Measurements from ENCODE around the gene RAMACL.
"Not testable (repeated sequence)": the region's sequence is repeated elsewhere in the genome, so short reads cannot be mapped to it uniquely, and the experiment has no call there.

The RAMACL gene

DNA sequence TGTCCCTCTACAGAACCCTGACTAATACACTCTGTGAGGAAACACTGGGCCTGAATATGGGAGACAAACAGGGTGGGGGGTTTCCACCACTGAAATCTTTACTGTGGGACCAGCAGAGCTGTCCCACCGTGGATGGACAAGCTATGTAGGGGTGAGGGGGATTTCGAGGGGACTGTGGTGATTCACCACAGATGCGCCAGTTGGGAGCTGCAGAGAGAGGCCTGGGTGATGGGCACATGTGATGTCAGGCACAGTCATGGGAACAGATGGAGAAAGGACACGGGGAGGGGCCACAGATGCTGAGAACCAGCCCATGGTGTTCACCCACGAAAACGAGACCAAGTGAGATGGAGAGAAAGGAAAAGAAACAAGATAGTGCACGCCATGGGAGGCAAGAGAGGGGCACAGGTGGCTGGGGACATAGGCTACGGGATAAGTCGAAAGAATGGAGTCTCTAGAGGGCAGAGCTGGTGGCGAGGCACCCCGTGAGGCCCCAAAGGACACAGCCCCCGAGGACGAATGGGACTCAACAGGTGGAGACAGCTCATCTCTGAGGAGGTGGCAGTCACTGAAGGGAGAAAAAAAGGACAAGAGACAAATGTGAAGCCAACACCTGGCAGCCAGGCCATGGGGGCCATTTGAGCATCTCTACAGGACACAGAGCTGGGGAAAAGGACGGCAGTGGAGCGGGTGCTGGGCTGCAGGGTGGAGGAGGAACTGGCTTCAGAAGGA, 10.5 kb upstream of the RAMACL start:
- no peak for DNase-seq (ENCODE audit: low read depth in 3 of 3)

DNA sequence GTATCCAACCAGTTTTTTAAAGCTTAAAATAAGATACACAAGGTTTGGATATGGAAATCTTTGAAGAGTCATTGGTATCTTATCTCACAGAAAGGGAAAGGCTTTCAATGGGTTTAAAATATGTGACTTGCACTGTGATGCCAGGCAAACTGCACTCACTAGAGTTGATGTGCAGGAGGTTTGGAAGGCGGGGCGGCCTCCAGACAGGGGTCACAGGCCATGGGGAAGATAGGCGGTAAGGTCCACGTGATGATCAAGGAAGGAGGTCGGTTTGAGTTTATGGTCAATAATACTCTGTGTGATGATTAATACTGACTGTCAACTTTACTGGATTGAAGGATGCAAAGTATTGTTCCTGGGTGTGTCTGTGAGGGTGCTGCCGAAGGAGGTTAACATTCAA, 9.5 kb upstream of the RAMACL start:
- no peak for DNase-seq (ENCODE audit: low read depth in 3 of 3)

DNA sequence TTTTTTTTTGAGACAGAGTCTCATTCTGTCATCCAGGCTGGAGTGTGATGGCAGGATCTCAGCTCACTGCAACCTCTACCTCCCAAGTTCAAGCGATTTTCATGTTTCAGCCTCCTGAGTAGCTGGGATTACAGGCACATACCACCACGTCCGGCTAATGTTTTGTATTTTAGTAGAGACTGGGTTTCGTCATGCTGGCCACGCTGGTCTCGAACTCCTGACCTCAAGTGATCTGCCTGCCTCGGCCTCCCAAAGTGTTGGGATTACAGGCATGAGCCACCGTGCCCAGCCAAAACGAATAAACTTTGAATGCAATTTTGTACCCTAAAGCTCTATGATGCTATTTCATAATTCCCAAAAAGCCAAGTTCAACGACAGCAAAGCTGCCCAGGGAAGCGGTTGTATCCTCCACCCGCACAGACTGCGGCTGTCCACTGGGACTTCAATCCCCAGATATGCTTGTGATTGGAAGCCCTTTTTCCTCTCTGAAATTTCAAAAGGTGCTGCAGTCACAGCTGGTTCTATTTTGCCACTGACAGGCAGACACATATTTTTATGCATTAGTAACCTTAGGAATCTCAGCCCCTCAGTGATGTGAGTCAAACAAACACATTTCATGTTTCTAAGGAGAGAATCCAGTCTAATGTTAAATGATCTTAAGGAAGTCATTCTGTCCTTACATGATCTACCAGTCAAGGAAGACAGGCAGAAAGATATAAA, 8.7 kb upstream of the RAMACL start:
- DNase-seq (ENCODE audit: low read depth in 3 of 3), result no peak

DNA sequence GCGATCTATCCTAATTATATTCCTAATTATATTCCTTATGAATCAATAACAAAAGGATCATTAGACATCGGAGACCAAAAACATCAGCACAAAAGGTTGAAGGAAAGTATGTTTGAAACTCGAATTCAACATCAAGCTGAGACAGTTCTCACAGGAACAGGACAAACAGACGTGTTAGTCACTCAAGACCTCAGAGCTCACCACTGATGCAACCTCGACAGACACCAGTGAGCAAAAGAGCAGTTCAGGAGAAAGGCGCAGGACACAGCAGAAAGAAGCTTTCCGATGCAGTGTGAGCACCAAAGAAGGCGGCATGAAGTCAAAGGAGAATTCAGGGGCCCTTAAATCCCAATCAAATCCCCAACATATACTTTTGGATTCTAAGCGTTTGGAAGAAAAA, 6.3 kb upstream of the RAMACL start:
- DNase-seq (ENCODE audit: low read depth in 3 of 3), result no peak

DNA sequence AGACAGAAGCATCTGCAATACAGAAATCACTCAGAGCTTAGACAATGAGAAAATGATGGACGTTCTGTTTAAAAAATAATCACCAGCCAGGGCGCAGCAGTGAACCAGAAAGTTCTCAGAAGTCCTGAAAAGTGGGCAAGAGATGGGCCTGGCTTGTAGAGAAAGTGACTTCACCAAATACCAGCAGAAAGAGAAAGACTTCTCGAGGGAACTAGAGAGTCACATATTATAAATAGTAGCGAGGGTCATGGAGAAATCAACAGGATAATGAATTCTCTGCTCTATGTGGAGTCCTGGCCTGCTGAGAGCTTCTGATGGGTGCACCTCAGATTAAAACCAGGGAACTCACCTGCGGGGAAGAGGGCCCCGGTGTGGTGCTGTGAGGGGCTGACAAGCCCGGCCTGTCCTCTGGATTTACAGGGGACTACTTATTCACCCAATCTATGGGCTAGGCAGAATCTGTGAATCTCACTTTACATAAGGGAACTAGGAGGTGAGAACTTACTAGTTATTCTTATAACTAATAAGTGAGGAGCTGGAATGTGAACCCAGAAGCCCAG, 5.6 kb upstream of the RAMACL start:
- no peak for DNase-seq (ENCODE audit: low read depth in 3 of 3)

DNA sequence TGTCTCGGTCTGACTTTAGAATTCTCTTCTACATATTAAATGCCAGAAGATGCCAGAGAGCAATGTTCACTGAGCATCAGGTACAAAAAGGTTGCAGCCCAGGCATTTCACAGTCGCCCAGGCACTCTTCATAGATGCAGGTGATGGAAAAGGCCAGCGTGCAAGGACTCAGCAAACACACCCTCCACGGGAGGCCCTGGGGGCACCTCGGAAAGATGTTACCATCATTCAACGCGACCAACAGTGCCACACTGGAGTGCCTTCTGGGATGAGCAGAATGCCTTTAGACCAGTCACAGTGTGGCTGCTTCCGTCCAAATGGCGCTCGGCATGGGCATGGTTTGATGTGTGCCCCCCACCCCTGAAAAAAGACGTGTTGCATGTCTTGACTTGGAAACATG, 4.5 kb upstream of the RAMACL start:
- no peak for DNase-seq (ENCODE audit: low read depth in 3 of 3)

DNA sequence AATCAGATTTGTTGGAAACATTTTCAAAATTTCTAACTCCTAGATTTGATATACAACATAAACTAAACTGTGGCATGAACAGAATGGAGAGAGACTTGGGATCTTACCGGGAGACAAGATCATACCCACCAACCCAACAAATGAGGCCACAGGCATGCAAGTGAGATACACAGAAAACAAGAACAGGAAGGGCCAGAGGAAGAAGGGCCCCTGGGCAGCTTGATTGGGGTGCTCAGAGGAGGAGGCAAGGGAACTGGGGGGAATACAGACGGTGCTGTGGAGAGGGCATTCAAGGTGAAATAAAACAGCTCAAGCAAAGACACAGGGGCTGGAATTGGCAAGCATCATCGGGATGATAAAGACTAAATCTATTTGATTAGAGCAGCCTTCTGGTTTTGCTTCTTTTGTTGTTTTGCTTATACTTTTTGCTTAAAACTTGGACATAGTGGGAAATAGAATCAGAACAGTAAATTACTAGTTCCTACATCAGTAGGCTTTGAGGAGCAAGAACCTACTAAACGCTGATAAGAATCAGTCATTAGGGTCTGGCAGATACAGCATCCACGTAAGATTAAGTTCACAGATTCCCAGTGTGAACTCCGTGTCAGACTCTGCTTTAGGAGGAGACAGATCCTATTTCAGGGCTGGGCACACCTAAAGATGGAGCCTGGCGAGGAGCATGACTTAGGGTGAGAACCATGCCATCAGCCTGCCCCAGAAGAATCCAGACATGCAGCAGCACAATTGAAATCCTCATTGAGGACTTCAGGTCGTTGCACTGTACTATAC, 3.5 kb upstream of the RAMACL start:
- no peak for DNase-seq (ENCODE audit: low read depth in 3 of 3)

DNA sequence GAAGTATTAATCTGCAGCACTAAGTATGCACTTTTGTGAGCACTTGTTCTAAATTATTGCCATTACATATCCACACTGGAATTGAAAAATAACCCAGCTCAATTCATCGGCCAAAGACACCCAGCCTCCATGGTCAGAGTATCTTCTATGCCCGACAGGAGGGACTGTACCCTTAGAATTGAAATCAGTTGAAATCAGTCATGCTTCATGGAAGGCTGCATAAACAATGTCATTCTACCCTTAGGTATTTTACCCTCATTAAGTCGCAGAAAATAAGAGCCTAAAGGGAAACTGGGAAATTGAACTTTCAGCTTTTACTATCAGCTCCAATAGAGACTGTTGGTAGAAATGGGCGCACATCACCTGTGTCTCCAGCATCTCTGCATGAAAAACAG, 2.9 kb upstream of the RAMACL start:
- no peak for DNase-seq (ENCODE audit: low read depth in 3 of 3)

DNA sequence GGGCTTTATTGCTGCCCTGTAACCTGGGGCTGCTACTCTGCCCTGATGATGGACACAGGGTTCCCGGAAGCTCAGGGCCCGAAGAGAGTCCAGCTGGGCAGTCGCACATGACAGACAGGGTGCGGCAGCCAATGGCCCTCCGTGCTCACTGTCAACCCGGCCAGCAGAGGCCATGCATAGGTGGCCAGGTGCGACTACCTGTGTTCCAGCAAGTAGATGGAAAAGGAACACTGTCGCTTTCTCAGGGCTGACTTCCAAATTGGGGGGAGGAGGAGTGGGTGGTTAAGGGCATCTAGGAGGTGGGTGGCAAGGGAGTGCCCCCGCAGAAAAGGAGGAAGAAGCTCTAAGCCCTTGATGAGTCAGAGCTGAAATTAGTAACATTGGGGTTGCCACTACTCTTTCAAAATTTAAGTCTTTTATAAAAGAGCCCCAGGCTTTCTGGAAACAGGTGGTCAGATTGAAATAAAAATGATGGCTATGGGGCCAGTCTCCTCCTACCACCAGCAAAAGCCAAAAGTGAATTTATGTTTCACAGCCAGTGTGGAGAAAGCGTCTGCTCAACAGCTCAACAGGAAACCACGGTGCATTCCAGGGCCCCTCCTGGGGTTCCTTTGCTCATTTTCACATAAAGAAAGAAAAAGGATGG, 2.3 kb upstream of the RAMACL start:
- DNase-seq (ENCODE audit: low read depth in 3 of 3), result no peak

DNA sequence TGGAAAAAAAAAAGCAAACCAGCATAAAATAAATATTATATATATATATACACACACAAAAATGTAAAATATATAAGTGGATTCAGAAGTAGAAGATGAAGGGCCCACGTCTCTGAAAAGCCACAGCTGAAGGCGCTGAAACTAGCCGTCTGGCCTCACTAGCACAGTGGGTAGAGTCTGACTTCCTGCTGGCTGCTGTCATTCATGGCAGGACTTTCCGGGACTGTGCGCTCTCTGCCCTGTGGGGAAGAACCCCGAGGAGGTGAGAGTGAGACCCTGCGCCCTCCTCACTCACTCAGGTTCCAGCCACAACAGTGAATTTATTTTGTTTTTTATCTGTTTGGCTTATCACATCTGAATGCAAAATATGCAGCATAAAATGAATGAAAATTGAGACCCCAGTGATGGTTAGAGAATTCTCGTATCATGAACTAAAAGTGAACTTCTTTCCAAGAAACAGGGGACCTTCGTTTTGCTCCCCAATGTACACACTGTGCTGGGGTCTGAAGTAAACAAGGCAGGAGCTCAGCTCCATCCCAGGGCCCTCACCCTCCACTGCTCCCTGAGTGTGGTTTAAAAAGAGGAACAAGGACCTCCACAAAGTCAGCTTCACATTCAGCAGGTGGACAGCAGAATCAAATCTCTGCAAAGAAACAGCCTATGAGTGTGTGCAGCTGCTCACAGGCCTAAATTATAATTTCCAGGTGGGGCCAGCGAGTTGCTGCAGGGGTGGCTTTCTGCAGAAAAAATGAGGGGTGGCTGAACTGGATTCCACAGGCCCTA, 1.3 kb upstream of the RAMACL start:
- DNase-seq (ENCODE audit: low read depth in 3 of 3), result no peak

DNA sequence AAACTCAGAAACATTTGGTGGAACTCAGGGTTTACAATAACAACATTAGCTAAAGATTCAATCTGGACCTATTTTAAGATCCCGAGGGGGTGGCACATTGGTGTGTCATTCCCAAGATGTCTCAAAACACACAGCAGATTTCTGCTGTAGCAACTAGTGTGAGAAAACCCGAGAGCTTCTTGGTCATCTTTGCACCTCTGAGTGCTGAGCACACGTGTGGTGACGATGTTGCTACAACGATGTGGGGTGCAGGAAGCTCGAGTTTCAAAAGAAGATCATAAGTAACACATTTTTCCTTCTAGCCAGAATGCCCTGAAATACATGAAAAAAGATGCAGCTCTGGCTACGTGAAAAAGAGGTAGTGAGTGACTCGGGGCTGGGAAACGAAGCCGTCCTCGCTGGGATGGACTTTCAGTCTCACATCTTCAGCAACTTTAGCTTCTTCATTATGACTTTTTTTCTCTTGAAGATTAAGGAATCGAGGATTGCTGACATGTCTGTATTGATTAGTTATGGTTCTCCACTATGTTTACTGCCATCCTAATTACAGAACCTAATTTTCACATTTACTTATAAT, 1.5 kb downstream of the RAMACL start:
- DNase-seq (ENCODE audit: low read depth in 3 of 3), result no peak

DNA sequence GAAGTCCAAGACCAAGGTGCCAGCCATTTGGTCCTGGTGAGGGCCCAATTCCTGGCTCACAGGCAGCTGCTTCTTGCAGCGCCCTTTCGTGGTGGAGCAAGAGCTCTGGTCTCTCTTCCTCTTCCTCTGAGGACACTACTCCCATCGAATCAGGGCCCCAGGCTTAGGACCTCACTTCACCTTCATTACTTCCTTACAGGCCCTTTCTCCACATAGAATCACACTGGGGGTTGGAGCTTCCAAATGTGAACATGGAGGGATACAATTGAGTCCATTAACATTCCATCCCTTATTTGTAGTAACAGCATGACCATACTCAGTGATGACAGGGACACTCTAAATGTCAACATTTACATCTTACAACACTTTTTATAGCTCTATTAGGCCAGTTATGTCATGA, 2.3 kb downstream of the RAMACL start:
- DNase-seq (ENCODE audit: low read depth in 3 of 3), result no peak

DNA sequence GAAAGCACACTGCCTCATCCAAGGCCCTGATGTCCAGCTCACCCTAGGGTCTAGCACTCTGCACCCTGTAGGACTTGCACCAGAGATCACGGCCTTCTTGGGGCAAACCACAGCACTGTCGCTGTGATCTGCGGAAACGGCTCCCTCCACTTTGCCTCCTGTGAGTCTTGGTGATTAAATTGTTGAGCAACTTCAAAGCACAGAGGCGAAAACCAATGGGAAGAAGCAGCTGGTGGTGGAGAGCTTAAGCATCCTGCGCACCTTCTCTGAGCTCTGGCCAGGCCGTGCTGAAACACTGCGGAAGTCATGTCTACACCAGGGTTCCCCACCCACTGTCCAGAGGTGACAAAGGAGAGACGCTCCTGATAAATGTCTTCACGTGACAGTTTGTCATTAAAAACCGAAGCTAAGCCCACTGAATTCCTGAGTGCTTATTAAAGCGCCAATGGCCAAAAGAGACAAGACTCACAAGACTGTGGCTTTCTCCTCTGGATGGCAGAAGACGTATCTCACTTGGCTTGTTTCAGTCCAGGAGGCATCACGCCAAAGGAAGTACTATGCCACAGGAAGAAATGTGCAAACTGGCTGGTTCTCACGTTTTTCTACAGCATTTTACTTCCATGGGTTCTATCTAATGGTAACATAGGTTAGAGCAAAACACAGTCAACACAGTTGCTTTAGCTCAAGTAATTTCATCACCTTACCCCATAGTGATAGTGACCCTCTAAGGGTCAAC, 3.1 kb downstream of the RAMACL start:
- DNase-seq (ENCODE audit: low read depth in 3 of 3), result no peak

DNA sequence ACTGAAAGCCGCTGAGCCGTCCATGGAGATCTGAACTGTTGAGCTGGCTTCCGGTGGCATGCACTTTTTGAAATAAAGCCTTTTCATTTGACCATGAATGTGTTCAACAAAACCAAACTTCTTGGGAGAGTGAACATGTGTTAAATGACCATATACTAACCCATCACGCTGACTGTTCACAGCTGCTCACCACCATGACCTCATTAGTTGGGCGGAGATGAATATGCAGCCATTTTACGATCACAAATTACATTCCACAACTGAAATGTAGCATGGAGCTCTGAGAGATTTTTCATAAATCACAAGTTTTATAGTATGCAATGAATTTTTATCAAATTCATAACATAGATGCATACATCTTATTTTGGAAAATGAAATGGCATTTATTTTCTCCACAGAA, 4.2 kb downstream of the RAMACL start:
- DNase-seq (ENCODE audit: low read depth in 3 of 3), result no peak

DNA sequence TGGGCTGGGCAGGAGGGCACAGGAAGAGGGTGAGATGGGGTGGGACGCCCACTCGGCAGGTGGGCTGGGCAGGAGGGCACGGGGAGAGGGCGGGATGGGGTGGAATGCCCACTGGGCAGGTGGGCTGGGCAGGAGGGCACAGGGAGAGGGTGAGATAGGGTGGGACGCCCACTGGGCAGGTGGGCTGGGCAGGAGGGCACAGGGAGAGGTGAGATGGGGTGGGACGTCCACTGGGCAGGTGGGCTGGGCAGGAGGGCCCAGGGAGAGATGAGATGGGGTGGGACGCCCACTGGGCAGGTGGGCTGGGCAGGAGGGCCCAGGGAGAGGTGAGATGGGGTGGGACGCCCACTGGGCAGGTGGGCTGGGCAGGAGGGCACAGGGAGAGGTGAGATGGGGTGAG, 4.7 kb downstream of the RAMACL start:
- DNase-seq (ENCODE audit: low read depth in 3 of 3), result not testable (repeated sequence)

DNA sequence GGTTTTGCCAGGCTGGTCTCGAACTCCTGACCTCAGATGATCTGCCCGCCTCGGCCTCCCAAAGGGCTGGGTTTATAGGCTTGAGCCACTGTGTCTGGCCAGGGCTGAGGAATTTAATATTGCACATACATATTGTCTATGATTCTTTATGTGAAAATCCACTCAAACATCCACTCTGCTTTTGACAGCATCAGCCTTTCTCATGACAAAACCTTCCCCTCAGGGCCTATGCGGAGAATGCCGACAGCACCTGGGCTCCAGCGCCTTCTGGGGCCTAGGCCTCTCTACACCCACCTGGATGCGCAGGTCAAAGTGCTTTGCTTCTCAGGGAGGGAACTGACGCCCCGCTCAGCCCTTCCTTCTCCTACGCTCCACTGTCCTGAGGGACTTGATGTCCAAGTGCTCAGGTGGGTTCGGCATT, 5.4 kb downstream of the RAMACL start:
- DNase-seq (ENCODE audit: low read depth in 3 of 3), result no peak

DNA sequence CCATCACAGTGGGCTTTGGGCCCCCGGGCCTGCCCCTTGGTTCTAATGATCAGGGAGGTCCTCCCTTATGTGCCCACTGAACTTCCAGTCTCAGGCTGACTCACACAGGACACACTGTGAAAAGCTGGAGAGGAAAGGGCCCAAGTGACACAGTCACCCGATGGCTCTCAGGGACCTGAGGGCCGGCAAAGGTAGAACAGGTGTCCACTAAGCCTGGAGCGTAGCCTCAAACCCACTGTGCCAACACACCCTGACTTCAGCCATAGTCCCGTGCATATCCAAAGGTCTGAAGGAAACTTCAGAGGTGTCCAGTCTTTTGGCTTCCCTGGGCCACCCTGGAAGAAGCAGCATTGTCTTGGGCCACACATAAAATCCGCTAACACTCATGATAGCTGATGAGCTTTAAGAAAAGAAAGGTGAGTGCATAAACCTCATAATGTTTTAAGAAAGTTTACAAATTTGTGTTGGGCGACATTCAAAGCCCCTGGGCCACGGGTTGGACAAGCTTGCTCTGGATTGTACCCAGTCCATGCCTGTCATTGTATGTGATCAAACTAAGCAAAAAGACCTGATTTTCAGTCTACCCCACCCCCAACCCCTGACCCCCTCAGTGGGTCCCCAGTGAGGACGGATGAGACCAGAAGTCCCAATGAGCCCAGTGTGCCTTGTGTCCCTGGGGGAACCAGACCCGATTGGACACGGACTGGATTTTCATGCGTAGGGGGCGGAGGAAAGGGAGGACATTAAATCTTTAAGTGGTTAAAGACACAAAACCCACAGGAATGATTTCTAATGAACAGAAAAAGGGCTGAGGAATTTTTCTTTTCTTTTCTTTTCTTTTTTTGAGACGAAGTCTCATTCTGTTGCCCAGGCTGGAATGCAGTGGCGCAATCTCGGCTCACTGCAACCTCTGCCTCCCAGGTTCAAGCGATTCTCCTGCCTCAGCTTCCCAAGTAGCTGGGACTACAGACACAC, 6.1 kb downstream of the RAMACL start:
- DNase-seq (ENCODE audit: low read depth in 3 of 3), result no peak

DNA sequence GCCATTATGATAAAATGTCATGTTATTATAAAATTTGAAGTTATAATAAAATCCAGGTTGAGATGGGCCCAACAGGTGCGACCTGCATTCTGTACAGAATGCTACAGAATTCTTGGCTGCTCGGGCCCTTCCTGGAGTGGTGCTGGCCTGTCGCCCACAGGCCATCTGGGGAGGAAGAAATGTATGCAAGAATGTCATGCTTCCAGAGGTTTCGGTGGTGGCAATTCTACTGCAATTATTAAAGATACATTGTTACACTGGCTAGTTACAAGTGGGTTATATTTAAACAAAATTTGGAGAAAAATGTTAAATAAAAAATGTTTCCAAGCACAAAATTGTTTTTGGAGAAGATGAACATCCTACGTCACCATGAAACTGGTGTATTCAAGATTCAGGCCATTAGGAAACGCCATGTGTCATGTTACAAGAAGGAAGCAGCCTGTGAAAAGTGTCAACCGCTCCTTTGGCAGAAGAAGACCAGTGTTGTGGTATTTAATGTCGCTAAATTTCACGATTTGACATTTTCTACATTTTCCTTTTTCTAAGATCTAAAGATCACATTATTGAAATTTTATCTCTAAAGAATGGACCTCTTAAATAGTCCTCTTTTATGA, 7.1 kb downstream of the RAMACL start:
- no peak for DNase-seq (ENCODE audit: low read depth in 3 of 3)

Data from stimulated activated CD4-positive, alpha-beta T cell treated with anti-CD3 and anti-CD28 coated beads, TNF-alpha, amount 100 ng/mL, for 24 hours (primary cell).